SK-N-SH (cell line): ENCODE data around the gene ENTPD6. TPM values are rescaled to one million over a fixed set of nuclear protein-coding genes. Genes with fewer than 3 reads are reported as not detected.

Source experiments
- CTCF ChIA-PET: fragments of 300-600, 350-600 bp; formaldehyde crosslinking; extraction: SDS; loops from one replicate; lab custom pipeline; 2021; lab: Yijun Ruan, JAX
- POLR2A ChIA-PET: fragments of 350-600 bp; sonication (Branson Sonifier 250); formaldehyde crosslinking; extraction: SDS; loops from one replicate; lab custom pipeline; 2020; ENCODE audit warnings: antibody characterized with exemption, inconsistent platforms; lab: Yijun Ruan, JAX
- DNase-seq: peaks from one replicate; pipeline ENCODE4 v3.0.0; 2012
- H2AFZ ChIP-seq: fragments of 200-600 bp; sonication (generic); 2 replicates; pipeline ENCODE4 v1.8.1; 2016; ENCODE audit warnings: antibody characterized with exemption, mild to moderate bottlenecking, low read depth
- H3F3A ChIP-seq: fragments of 200-600 bp; sonication (generic); replicated peaks from 2 replicates; pipeline ENCODE3; 2016; ENCODE audit warnings: antibody characterized with exemption, mild to moderate bottlenecking; ENCODE audit not compliant: insufficient read depth
- H3K27ac ChIP-seq, 2 experiments: fragments of 200-500 bp in 1 of 2; fragments of 200-600 bp in 1 of 2; sonication (Bioruptor generic) in 1 of 2; sonication (generic), shearing (Covaris generic) in 1 of 2; 2 replicates each; pipeline versions ENCODE4 v1.5.1 to v1.6.1; 2014 to 2016; ENCODE audit warnings: low read depth in 2 of 2, inconsistent platforms in 1 of 2, low read length in 1 of 2, mild to moderate bottlenecking in 1 of 2, mixed read lengths in 1 of 2
- H3K27me3 ChIP-seq: fragments of 200-600 bp; sonication (generic), shearing (Covaris generic); 2 replicates; pipeline ENCODE4 v1.6.1; 2016; ENCODE audit warnings: mixed run types; ENCODE audit not compliant: insufficient read depth
- H3K36me3 ChIP-seq, 2 experiments: fragments of 200-500 bp in 1 of 2; fragments of 200-600 bp in 1 of 2; sonication (Bioruptor generic) in 1 of 2; sonication (generic) in 1 of 2; replicated peaks in 1 of 2; 2 replicates each; pipeline versions ENCODE3 to v1.5.1; 2014 to 2016; ENCODE audit warnings: low read length in 1 of 2, mild to moderate bottlenecking in 1 of 2; ENCODE audit not compliant: insufficient read depth in 2 of 2, control insufficient read depth in 1 of 2
- H3K4me1 ChIP-seq, 2 experiments: fragments of 200-500 bp in 1 of 2; fragments of 200-600 bp in 1 of 2; sonication (Bioruptor generic) in 1 of 2; sonication (generic), shearing (Covaris generic) in 1 of 2; 2 replicates each; pipeline versions ENCODE4 v1.5.1 to v1.6.1; 2014 to 2016; ENCODE audit warnings: low read depth in 1 of 2, low read length in 1 of 2, mixed run types in 1 of 2; ENCODE audit not compliant: insufficient read depth in 2 of 2, control insufficient read depth in 1 of 2
- H3K4me2 ChIP-seq: fragments of 200-600 bp; sonication (generic), shearing (Covaris generic); 2 replicates; pipeline ENCODE4 v1.6.1; 2017; ENCODE audit warnings: mixed run types
- H3K4me3 ChIP-seq, 2 experiments: fragments of 200-500 bp in 1 of 2; fragments of 200-600 bp in 1 of 2; sonication (Bioruptor generic) in 1 of 2; sonication (generic), shearing (Covaris generic) in 1 of 2; 2 replicates each; pipeline versions ENCODE4 v1.5.1 to v1.8.1; 2014 to 2016; ENCODE audit warnings: low read depth in 2 of 2, inconsistent platforms in 1 of 2, low read length in 1 of 2, mild to moderate bottlenecking in 1 of 2, mixed read lengths in 1 of 2, moderate library complexity in 1 of 2
- H3K79me2 ChIP-seq: fragments of 200-600 bp; sonication (generic); 2 replicates; pipeline ENCODE4 v1.8.1; 2017; ENCODE audit warnings: mild to moderate bottlenecking; ENCODE audit not compliant: insufficient read depth
- H3K9ac ChIP-seq: fragments of 200-600 bp; sonication (generic); 2 replicates; pipeline ENCODE4 v1.6.1; 2017; ENCODE audit warnings: mixed run types
- H3K9me2 ChIP-seq: fragments of 200-600 bp; sonication (generic); 2 replicates; pipeline ENCODE4 v1.6.1; 2017; ENCODE audit warnings: mixed run types
- H3K9me3 ChIP-seq: fragments of 200-600 bp; sonication (generic); 2 replicates; pipeline ENCODE4 v1.6.1; 2017; ENCODE audit warnings: mixed run types, mild to moderate bottlenecking, moderate library complexity
- H4K20me1 ChIP-seq: fragments of 200-600 bp; sonication (generic); 2 replicates; pipeline ENCODE4 v1.6.1; 2017; ENCODE audit warnings: mild to moderate bottlenecking, mixed run types; ENCODE audit not compliant: insufficient read depth
- CTCF ChIP-seq: fragments of 200-600 bp; sonication (generic); IDR thresholded peaks from 2 replicates; pipeline ENCODE4 v1.6.1; 2017; ENCODE audit warnings: antibody characterized with exemption, mild to moderate bottlenecking, moderate library complexity
- FOXM1 ChIP-seq: IDR thresholded peaks from 2 replicates; pipeline ENCODE4 v1.4.0; 2012; ENCODE audit warnings: low read depth, mild to moderate bottlenecking
- RXRA ChIP-seq: IDR thresholded peaks from 2 replicates; pipeline ENCODE4 v1.4.0; 2012; ENCODE audit warnings: low read depth, mild to moderate bottlenecking, borderline replicate concordance
- SIN3A ChIP-seq: IDR thresholded peaks from 2 replicates; pipeline ENCODE4 v1.6.1; 2012; ENCODE audit warnings: low read depth, mild to moderate bottlenecking, low read length, moderate library complexity, borderline replicate concordance
- TCF12 ChIP-seq: IDR thresholded peaks from 2 replicates; pipeline ENCODE4 v1.4.0; 2012
- USF2 ChIP-seq: fragments of 150-350 bp; IDR thresholded peaks from 2 replicates; pipeline ENCODE4 v1.6.1; 2017; ENCODE audit warnings: antibody characterized with exemption, low read length, low read depth, borderline replicate concordance
- ZBTB33 ChIP-seq: IDR thresholded peaks from 2 replicates; pipeline ENCODE4 v1.4.0; 2012; ENCODE audit warnings: low read depth, borderline replicate concordance
- WGBS: methylation state at CpG from one replicate; pipeline ENCODE4 v1.1.6; 2017; ENCODE audit warnings: low lambda C conversion rate; 5-methylcytosine and 5-hydroxymethylcytosine counted together
- polyA plus RNA-seq, 3 experiments: library from polyadenylated mRNA; depleted of rRNA; stranded (reverse); fragments of >200 nt; gene quantifications; 2 replicates each; pipeline ENCODE4 v1.2.3, GENCODE V29; 2012
- TF ChIP-seq, protein P1 (sequence below): IDR thresholded peaks from 2 replicates; pipeline ENCODE4 v1.4.0; 2012; ENCODE audit warnings: low read depth, borderline replicate concordance
- TF ChIP-seq, protein P2 (sequence below): IDR thresholded peaks from 2 replicates; pipeline ENCODE4 v1.4.0; 2012; ENCODE audit warnings: low read depth

The ENTPD6 gene
- polyA plus RNA-seq, 1 of the 3 experiments (the other 2 are of a cell fraction): 76.1 TPM

- no peak for TF ChIP-seq CTCF
- no peak for TF ChIP-seq SIN3A
- TF ChIP-seq, protein P1, sequence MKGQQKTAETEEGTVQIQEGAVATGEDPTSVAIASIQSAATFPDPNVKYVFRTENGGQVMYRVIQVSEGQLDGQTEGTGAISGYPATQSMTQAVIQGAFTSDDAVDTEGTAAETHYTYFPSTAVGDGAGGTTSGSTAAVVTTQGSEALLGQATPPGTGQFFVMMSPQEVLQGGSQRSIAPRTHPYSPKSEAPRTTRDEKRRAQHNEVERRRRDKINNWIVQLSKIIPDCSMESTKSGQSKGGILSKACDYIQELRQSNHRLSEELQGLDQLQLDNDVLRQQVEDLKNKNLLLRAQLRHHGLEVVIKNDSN: no peak
- TF ChIP-seq, protein P2, sequence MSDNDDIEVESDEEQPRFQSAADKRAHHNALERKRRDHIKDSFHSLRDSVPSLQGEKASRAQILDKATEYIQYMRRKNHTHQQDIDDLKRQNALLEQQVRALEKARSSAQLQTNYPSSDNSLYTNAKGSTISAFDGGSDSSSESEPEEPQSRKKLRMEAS: no peak
- no peak for TF ChIP-seq FOXM1
- no peak for TF ChIP-seq USF2
- no peak for TF ChIP-seq ZBTB33
- no peak for TF ChIP-seq TCF12
Measured at GRCh38 chr20:25271486-25272222, 76.1 kb downstream of the ENTPD6 start (continued).

DNA sequence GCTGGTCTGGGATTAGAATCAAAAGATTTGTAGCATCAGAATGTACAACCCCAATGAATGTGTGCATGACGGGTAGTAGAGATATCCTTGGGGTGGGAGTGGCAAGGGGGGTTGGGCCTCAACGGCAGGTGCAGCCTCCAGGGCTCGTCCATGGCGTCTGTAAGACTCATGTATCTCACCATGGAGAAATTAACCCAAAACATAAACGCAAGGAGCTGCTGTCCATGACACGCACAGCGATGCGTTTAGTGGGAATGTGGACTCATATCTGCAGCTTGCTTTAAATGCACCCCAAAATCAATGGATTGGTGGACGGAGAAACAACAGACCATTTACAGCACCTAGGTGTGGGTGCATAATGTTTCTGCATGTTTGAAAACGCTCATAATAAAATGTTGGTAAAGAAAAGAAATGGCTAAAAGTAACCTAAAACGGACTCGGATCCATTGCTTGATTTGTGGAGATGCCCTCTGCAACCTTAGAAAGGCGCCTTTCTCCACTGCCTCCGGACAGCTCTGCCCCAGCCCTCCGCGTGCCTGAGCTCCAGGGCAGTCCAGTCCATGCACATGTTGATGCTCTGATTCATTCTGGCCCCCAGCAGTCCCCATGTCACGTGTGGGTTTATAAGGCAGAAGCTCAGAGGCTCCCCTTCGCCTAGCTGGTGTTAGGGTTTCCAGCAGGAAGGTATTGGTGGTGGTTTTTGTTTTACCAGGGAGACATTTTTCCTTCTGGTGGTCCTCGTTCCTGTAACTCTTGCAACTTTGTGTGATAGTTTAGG is 76.9 kb downstream of the ENTPD6 start:
- peaks cover 8% of the 10 kb centered on the region; the same call in 1 of the 2 replicates for H4K20me1 ChIP-seq
- H3K9ac ChIP-seq: no peak overlapping the region
- peaks cover 0 to 10% of the 10 kb centered on the region in 2 experiments; a peak in 1 of 4 replicates for H3K4me1 ChIP-seq
- CTCF ChIA-PET: interaction anchor here (0.7 to 1.3 kb wide), 2 partner anchors 18 to 93 kb away, joined by 3 to 4 read pairs; no protein-coding TSS in a partner anchor
- no peak overlapping the region for H3K27ac ChIP-seq
- no peaks in the 10 kb centered on the region for H3K27me3 ChIP-seq
- no peaks in the 10 kb centered on the region for H3K9me3 ChIP-seq
- peaks cover 32 to 62% of the 10 kb centered on the region in 2 experiments for H3K36me3 ChIP-seq
- no peak for TF ChIP-seq RXRA
- TF ChIP-seq, all 33 proteins: peak for 0
- Histone ChIP-seq H3K4me3 (no peak overlapping the region), H3K79me2 (peaks cover 28% of the 10 kb centered on the region; the same call in 1 of the 2 replicates), H3F3A (no peaks in the 10 kb centered on the region), H2AFZ (no peak overlapping the region), H3K9me2 (no peaks in the 10 kb centered on the region), H3K4me2 (no peak overlapping the region)
- POLR2A ChIA-PET: interaction anchor here (1.1 kb wide), 1 partner anchor 119 kb away, joined by 3 read pairs; no protein-coding TSS in a partner anchor
- WGBS: 93% methylated on average over 19 of the region's 19 CpGs
- no peak for DNase-seq
